Testis (tissue), 2 donors: ENCODE data around the gene DDX11.
"Not testable (repeated sequence)": the region's sequence is repeated elsewhere in the genome, so short reads cannot be mapped to it uniquely, and the experiment has no call there.

ENCODE experiments used
- POLR2A ChIP-seq: fragments of 450-650 bp; IDR thresholded peaks from one replicate; pipeline ENCODE4 v1.6.1; 2017; ENCODE audit warnings: antibody characterized with exemption, mild to moderate bottlenecking, moderate library complexity
- TF ChIP-seq, protein P1 (sequence below), 3 experiments: fragments of 450-650 bp in 2 of 3; fragments of 200-600 bp in 1 of 3; sonication (generic) in 1 of 3; IDR thresholded peaks; one replicate each; pipeline ENCODE4 v1.5.1; 2016 to 2019; ENCODE audit warnings: antibody characterized with exemption in 3 of 3, mild to moderate bottlenecking in 2 of 3, moderate library complexity in 1 of 3

DNA sequence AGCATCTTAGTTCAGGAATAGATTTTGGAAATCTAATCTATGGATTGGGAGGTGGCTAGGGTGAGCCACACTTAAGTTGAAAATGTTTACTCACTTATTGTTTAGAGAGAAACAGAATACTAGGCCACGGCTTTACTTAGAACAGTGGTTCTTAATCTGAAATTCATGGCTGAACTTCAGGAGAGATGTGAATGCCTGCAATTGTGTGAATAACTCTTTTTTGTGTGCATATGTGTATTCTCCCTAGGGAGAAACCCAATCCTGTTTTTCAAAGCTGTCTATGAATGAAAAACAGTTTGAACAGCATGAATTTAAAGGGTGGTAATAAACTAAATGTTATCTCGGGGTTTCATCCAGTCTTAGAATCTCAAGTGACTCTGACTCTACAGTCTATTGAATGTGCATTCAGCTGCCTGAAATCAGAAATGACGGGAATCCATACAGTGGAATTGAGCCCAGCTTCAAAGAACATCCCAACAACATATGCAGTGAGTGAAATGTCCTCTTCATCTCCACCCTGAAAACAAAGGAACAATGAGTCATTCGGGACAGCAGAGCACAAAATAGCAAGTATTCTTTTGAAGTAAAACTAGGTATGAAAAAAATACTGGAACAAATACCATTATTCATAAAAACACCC, 53.7 kb downstream of the DDX11 start:
- TF ChIP-seq POLR2A: not testable (repeated sequence)
- TF ChIP-seq, protein P1, sequence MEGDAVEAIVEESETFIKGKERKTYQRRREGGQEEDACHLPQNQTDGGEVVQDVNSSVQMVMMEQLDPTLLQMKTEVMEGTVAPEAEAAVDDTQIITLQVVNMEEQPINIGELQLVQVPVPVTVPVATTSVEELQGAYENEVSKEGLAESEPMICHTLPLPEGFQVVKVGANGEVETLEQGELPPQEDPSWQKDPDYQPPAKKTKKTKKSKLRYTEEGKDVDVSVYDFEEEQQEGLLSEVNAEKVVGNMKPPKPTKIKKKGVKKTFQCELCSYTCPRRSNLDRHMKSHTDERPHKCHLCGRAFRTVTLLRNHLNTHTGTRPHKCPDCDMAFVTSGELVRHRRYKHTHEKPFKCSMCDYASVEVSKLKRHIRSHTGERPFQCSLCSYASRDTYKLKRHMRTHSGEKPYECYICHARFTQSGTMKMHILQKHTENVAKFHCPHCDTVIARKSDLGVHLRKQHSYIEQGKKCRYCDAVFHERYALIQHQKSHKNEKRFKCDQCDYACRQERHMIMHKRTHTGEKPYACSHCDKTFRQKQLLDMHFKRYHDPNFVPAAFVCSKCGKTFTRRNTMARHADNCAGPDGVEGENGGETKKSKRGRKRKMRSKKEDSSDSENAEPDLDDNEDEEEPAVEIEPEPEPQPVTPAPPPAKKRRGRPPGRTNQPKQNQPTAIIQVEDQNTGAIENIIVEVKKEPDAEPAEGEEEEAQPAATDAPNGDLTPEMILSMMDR (IDR thresholded peaks at IDR 0.05): not testable (repeated sequence)
